Esophagus squamous epithelium (tissue), 4 donors: Measurements from ENCODE around the gene PLSCR3.

Experiments used
- CTCF ChIP-seq, 6 experiments: fragments of 450-650 bp in 4 of 6; fragments of 200-600 bp in 2 of 6; sonication (generic) in 2 of 6; IDR thresholded peaks; one replicate each; pipeline ENCODE4 v1.5.1; 2016 to 2019; ENCODE audit warnings: antibody characterized with exemption in 6 of 6, mild to moderate bottlenecking in 4 of 6, moderate library complexity in 4 of 6
- POLR2A ChIP-seq, 4 donors: fragments of 450-650 bp; IDR thresholded peaks; one replicate each; pipeline ENCODE4 v1.6.1; 2017; ENCODE audit warnings: antibody characterized with exemption in 4 of 4, mild to moderate bottlenecking in 4 of 4, moderate library complexity in 3 of 4

GRCh38 chr17:7355573-7355972 lies 38.8 kb downstream of the PLSCR3 start:
- TF ChIP-seq POLR2A (IDR thresholded peaks at IDR 0.05) (no peak), CTCF (IDR thresholded peaks at IDR 0.05) (no peak)
